Adipose tissue (tissue), 3 donors: Measurements from ENCODE around the gene AKAP8L. TPM values are rescaled to one million over a fixed set of nuclear protein-coding genes. Genes with fewer than 3 reads are reported as not detected.

ENCODE experiments used
- H3K27ac ChIP-seq: one replicate; pipeline ENCODE4 v1.5.1; 2013; ENCODE audit warnings: low read depth, low read length
- WGBS, 3 donors: extraction: QIAGEN DNeasy Blood & Tissue Kit; methylation state at CpG; one replicate each; pipeline ENCODE4 v1.1.7; 2013; 5-methylcytosine and 5-hydroxymethylcytosine counted together
- polyA plus RNA-seq, 3 donors: library from polyadenylated mRNA; stranded (reverse); fragments of 200-250 nt; gene quantifications; one replicate each; pipeline ENCODE4 v1.2.3, GENCODE V29; 2013
- donor health status: healthy with polysubstance abuse.
- donor health status: Bipolar disorder and iron deficiency.
- donor health status: healthy.

Gene AKAP8L
- polyA plus RNA-seq, 3 donors, result 40.5 to 79.6 (median 49.9) TPM

DNA sequence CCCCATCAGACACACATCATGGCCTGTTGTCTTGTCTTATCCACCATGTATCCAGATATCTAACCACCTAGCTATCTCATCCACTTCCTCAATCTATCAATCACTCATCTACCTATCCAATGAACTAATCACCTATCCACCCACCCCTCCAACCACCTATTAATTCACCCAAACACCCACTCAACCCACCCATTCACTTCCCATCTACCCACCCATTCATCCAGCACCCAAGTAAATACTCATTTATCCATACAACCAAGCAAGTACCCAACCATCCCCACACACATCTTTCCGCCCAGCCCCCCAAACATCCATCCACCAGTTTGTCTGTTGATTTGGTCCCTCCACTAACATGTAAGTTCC, 31.7 kb upstream of the AKAP8L start:
- no peak overlapping the region for H3K27ac ChIP-seq
- 86 to 100% (median 98%) methylated on average over 1 of the region's 1 CpG for WGBS, 3 donors

DNA sequence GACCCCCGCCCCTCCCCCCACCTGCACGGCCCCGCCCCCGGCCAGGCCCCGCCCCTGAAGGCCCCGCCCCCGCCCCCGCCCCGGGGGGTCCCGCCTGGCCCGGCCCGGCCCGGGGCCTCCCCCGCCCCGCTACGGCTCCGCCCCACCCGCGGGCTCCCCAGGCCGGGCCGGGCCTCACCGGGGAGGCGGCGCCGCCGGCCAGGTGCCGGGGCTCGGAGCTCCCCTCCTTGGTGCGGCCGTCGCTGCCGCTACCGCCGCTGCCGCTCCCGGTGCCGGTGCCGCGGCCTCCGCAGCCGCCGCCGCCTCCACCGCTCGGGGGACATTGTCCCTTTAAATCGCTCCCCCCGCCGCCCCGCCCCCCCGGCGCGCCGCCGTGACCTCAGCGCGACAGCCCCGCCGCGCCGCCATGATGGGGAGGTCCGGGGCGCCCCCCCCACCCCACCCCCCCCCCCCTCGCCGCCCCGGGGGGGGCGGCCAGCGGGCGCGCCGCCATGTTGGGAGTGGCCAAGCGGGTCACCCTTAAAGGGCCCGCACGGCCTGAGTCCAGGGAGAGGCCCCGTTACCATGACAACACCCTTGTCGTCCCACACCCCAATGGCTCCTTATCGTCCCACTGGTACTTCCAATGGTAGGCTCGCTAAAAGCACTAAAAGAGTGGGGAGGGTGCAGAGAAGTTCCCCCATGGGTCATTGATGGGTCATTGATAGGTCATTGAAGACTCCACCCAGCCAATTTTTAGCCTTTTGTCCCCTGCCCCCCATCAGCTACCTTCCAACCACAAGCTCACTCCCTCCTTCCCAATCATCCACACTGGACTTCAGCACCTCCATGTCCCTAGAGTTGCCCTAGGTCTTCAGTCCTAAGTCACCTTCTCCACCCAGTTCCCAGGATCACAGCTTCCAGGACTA, 31.1 kb upstream of the AKAP8L start, which contains the start of gene WIZ:
WIZ (minus strand) TSS at position 337 of the 908 bp plus-strand sequence. CDS start 1,649 bp downstream, outside the sequence.
- no peak within 1 kb of the TSS for H3K27ac ChIP-seq
- 3 to 4% (median 3%) methylated on average over 11 to 72 of the region's 77 CpGs for WGBS, 3 donors

DNA sequence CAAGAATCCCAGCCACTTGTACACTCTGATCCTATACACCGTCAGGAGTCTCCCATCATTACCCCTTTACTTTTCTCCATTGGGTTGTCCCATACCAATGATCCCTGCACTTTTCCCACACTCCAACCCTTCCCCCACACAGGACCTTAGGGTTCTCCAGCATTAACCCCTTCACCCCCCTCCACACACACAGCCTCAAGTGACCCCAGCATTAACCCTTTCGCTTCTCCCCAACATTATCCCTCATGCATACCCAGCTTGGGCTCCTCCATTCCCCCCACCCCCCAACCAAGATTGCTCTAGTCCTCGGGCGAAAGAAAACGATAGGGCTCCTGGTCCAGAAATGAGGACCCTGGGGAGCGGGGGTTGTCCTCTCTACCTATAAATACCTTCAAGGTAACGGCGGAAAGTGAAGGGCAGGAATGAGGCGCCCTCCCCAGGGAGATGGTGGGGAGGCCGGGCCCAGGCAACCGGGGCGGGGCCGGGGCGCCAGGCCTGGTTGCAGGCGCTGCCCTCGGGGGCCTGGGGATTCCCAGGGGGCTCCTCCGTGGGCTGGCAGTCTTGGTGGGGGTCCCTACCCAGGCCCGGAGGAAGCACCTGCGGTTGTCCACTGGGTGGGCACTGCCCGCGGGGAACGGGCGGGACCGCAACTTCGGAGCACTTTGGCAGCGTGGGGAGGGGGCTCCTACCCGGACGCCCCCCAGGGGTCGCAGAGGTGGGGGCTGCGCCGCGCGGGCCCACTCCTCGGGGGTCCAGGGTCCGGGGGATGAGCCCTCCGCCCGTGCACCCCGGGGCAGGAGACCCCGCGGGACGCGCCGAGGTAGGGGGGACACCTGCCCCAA, 30.2 kb upstream of the AKAP8L start:
- 5 to 7% (median 5%) methylated on average over 20 to 43 of the region's 43 CpGs for WGBS, 3 donors
- H3K27ac ChIP-seq, result no peak overlapping the region

DNA sequence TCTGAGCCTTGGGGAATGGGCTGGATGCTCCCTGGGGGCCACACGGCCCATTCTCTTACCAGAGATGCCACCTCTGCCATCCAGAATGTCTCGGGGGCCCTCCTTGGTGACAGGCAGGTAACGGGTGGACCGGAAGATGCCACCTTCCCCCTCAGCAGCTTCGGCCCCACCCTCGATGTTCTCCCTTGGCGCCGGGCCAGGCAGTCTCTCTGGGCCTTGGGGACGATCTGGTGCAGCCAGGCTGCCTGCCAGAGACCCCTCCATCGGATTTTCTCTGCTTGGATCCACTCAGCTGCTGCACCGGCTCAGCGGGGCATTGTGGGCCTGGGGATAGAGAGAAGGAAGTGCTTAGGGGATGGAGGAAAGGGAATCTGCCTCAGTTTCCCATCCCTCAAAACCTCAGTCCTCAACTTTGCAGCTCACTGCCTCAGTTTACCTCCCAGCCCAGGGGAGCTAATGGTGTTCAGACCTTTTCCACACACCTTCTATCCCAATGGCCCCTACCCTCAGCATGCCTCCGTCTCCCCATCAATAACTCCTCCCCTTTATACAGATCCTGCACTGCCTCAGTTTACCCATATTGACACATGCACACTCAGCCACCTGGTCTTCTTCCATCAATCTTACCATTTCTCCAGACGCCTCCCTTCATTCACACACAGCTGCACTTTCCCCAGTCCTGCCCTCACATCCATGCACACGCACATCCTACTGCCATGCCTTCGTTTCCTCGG, 29.4 kb upstream of the AKAP8L start:
- WGBS, 3 donors, result 55 to 64% (median 63%) methylated on average over 16 to 17 of the region's 17 CpGs
- no peak overlapping the region for H3K27ac ChIP-seq

DNA sequence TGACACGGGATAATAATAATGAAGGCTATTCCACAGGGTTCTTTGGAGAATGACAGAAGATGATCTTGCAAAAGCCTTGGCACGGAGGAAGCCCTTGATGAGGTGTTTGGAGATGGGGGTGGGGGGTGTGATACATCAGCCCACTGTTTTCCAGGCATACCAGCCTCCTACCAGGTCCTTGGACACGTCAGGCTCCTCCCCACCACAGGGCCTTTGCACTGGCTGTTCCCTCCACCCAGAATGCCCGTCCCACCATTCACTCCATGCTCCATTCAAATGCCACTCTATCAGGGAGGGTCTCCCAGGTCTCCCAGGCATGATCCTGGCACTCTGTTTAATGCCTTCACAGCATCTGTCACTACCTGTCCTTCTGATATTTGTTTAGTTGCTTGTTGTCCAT, 28.3 kb upstream of the AKAP8L start:
- H3K27ac ChIP-seq, result no peak overlapping the region
- 66 to 89% (median 85%) methylated on average over 4 of the region's 4 CpGs for WGBS, 3 donors

DNA sequence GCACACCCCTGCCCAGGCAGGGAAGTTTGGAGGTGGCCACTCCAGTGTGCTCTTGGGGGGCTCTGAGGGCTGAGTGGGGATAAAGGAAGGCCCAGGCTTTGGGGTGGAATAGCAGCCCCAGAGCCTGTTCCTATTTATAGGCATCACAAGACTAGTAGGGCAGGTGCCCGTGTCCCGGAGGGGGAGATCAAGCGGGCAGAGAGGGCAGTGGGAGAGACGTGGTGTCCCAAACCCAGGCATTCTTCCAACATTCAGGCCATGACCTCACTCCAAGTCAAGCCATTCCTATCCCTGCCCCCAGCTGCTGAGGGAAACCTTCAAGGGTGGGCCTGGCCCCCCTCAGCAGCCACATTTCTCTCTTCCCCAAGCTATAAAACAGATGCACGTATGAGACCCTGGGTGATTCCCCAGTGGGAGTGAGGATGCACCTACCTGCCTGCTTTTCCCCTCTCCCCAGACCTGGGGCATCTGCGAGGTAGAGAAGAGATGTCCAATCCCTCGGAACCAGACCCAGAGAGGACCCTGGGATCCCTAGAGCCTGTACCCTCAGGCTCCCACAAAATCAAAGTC, 27.1 kb upstream of the AKAP8L start:
- WGBS, 3 donors, result 59 to 77% (median 71%) methylated on average over 7 of the region's 7 CpGs

DNA sequence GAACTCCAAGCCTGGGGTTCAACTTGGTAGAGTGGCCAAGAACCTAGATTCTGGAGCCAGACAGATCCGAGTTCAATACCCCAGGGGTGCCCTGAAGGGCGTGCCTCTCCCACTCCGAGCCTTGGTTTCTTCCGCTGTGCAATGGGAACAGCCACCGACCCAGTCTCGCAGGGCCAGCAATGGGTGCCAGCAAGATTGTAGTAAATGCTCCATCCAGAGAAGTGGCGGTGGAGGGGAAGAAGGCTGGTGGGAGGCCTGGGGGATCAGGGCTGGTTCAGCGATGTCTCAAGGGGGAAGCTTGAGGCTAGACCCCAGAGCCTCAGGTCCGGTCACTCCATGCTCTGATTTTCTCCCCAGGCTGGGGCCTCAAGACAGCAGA, 26.4 kb upstream of the AKAP8L start:
- 88 to 91% (median 89%) methylated on average over 9 of the region's 9 CpGs for WGBS, 3 donors
- H3K27ac ChIP-seq, result no peak overlapping the region

More for the DNA sequence above, 27.1 kb upstream of the AKAP8L start:
- H3K27ac ChIP-seq, result no peak overlapping the region

DNA sequence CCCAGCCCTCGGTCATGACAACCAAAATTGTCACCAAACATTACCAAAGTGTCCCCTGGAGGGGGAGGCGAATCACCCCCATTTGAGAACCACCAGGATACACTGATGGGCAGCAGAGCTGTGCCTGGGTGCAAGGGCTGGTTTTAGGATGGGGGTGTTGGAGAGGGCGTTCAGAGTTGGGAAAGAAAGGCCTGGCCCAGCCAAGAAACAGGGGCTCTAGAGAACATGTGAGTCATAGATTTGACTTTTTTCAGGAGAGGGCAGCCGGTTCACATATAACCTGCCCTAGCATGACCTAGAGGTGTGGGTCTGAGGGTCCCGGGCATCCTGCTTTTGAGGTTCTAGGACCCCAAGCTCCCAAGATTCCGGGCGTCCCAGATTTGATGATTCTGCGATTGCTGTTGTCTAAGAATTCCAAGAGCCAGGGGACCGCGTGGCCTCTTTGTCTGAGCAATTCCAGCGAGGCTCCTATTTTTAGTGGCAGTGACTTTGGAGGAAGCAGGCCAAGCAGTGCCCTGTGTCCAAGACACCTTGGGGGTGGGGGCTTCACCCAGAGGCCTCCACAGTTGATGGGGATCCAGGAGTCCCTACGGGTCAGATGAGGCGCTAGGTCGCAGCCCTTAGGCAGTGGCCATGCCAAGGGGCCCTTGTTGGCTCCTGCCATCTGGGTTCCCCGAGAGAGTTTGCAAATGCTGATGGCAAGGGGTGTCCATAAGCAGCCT, 25.9 kb upstream of the AKAP8L start:
- 87 to 90% (median 88%) methylated on average over 15 of the region's 15 CpGs for WGBS, 3 donors
- no peak overlapping the region for H3K27ac ChIP-seq

DNA sequence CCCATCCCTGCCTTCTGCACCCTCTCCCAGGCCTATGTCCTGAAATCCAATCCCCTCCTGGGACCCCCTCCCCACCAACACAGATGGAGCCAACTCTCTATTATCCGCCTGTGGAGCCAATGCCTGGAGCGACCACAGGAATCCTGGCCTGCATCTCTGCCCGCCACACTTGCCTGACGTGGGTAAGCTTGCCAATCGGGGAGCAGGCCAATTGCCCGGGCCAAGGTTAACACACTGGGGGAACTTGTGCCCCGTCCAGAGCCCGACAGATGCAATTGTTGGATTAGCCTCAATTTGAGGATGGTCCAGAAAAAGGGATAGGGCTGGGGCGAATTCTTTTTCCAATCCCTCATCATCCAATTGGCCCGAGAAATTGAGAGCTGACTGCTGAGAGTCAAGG, 25.1 kb upstream of the AKAP8L start:
- WGBS, 3 donors, result 62 to 82% (median 79%) methylated on average over 10 of the region's 10 CpGs
- H3K27ac ChIP-seq, result no peak overlapping the region

DNA sequence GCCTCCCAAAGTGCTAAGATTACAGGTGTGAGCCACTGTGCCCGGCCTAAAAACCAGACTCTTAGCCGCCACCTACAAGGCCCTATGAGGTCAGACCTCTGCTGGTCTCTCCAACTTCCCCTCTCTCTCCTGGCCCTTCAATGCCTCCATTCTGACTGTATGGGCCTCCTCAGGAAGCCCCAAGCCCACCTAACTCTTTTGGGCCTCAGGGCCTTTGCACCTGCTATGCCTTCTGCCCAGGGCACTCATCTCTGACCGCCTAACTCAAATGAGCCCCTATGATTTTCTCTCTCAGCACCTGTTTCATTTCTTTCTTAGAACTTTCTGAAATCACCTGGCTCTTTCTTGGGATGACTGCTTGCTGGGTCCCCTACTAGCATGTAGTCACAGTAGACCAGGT, 24.5 kb upstream of the AKAP8L start:
- no peak overlapping the region for H3K27ac ChIP-seq
- WGBS, 3 donors, result 90 to 99% (median 94%) methylated on average over 3 of the region's 3 CpGs

DNA sequence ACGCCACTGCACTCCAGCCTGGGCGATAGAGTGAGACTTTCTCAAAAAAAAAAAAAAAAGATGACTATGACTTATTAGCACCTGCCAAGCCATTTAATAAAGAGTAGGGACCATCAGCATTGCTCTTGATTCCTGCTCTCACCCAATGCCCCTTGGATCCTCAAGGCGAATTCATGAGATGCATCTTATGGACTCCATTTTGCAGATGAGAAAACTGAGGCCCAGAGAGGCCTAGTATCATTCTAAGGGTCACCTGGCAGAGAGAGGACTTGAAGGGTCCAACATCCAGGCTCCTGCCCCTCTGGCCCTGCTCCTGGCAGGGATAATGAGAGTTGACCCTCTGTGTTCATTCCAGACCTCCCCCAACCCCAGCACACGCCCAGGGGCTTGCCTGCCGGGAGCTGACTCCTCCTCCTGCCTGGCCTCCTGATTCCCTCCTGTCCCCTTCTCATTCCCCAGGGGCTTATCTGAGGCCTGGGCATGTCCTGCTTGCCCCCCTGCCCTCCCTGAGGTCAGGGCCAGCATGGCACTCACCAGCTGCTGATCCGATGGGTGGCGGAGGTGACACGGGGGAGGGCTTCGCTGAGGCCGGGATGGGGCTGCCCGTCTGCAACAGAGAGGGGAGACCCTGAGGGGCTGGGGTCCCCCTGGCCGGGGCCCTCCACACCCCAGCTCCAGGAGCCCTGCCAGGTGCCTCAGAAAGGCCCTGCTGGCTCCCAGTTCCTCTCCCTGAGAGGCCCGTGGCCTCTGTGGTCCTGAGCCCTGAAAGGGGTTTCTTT, 23.5 kb upstream of the AKAP8L start:
- 82 to 88% (median 85%) methylated on average over 9 to 13 of the region's 13 CpGs for WGBS, 3 donors
- H3K27ac ChIP-seq, result no peak overlapping the region

DNA sequence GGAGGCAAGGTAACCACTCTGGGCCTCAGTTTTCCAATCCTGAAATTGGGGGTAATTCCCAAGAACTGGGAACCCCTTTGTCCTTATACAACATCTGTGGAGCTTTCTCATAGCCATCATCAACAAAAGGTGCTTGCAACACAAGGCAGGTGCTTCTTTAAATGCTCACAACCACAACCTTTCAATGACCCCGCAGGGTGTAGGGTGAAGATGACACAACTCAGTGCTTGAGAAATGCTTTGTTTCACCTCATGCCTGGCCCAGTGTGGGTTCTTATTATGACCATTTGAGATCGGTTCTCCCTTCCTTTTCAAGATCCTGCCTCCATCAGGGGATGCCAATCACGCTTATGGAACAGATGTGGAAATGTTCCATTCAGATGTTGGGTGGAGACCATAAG, 22.5 kb upstream of the AKAP8L start:
- 77 to 86% (median 79%) methylated on average over 3 of the region's 3 CpGs for WGBS, 3 donors
- H3K27ac ChIP-seq, result no peak overlapping the region

DNA sequence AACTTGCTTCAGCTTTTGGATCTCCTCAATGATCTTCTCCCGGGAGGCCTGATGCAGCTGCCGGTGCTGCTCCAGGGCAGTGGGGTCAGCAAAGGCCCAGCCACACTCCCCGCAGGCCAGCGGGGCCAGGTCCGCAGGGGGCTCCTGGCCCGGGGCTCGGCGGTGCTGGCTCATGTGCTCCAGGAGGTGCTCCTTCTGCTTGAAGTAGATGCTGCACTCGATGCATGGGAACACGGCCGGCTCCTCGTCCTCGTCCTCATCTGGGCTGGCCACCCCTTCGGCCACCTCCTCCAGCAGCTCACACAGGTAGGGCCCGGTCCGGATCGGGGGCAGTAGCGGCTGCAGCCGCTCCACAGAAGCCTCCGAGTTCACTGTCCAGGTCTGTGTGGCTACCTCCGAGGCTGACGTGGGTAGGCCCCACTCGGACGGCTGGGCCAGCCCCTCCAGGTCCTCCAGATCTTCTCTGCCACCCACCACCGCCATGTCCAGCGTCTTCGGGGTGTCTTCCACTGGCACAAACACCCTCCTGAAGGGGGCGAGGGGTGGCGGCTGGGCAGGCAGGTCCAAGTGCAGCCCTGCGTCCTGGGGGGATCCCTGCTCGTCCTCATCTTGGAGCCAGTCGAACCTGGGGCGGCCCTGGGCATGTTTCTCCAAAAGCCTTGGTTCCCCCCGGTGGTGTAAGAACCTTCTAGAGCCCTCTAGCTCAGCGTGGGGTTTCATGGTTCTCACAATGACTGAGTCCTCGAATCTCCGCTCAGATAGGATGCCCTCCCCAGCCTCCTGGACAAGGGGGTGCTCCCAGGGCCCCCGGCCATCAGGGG, 21.2 kb upstream of the AKAP8L start:
- WGBS, 3 donors, result 88 to 92% (median 92%) methylated on average over 38 of the region's 38 CpGs
- no peak overlapping the region for H3K27ac ChIP-seq

DNA sequence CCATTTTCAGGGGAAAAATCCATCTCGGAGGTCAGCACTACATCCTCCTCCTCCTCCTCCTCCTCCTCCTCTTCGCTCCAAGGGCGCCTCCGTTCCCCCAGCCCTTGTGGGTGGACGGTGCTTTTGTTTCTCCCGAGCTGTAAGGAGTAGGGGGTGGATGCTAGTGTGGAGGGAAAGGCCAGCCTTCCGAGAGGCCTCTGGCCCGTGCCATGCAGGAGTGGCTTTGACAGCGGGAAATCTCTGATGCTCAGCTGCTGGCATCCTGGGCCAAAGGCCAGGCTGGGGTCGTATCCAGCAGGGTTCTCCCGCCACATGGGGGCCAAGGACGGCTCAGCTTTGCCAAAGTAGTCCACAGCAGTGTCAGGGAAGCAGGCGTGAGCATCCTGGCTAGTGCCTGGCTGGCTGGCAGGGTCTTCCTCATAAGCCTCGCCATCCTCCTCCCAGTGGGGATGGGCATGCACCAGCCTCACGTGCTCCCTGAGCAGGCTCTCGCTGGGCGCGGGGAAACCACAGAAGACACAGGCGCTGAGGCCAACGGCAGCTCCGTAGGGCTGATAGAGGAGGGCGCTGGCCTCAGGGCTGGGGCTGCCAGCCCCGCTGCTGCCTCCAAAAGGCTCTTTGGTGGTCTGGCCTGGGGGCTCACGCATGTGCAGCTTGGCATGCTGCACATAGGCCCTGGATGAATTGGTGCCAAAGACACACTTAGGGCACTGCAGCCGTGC, 20.5 kb upstream of the AKAP8L start:
- 71 to 83% (median 73%) methylated on average over 24 to 25 of the region's 25 CpGs for WGBS, 3 donors
- no peak overlapping the region for H3K27ac ChIP-seq

DNA sequence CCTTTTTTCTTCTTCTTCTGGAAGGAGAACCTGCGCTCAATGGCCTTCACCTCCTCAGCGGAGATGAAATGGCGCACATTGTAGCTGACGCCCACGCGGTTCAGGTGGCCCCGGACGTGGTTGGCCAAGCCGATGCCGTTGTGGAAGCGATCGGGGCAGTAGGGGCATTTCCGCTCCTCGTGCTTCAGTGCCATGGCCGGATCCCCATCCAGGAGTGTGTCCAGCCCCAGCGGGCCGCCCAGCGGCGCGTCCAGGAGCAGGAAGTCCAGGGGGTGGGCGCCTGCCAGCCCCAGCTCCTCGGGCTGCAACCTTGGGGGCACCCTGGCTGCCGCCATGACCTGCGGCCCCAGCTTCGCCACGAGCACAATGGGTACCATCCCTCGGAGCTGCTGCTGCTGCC, 19.8 kb upstream of the AKAP8L start:
- WGBS, 3 donors, result 93 to 96% (median 95%) methylated on average over 27 of the region's 27 CpGs
- no peak overlapping the region for H3K27ac ChIP-seq

DNA sequence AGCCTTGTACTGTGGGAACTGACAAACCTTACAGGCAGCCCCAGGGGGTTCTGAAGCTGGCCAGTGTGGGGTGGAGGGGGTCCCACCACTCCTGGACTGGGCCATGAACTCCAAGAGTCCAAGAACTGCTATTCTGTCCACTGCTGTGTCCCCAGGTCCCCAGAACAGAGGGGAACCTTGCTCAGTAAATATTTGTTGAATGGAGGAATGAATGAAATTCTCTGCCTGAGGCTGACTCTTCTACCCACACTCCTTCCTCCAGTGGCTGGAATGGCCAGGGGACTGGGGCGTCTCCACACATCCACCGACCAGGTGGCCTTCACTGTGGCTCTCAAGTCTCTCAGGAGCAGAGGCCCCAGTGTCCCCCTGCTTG, 19.3 kb upstream of the AKAP8L start:
- no peak overlapping the region for H3K27ac ChIP-seq
- 74 to 92% (median 88%) methylated on average over 2 of the region's 2 CpGs for WGBS, 3 donors
